GM21576 (cell line): Measurements from ENCODE around the gene CENPS.
"Not testable (repeated sequence)": the region's sequence is repeated elsewhere in the genome, so short reads cannot be mapped to it uniquely, and the experiment has no call there.

ENCODE experiments used
- ATAC-seq: cut with Tn5 transposase; IDR thresholded peaks from one replicate; pipeline ENCODE4 v1.9.1; 2021; ENCODE audit warnings: mild to moderate bottlenecking, moderate library complexity; ENCODE audit not compliant: unreplicated experiment

CENPS gene

GRCh38 chr1:10450156-10450814 lies 20.1 kb downstream of the CENPS start:
- ATAC-seq: no peak

GRCh38 chr1:10450836-10451235 lies 20.6 kb downstream of the CENPS start:
- ATAC-seq: no peak

- ATAC-seq: no peak
Observed at GRCh38 chr1:10451287-10451686, 21.1 kb downstream of the CENPS start.

GRCh38 chr1:10456048-10456447 lies 25.8 kb downstream of the CENPS start:
- no peak for ATAC-seq

DNA sequence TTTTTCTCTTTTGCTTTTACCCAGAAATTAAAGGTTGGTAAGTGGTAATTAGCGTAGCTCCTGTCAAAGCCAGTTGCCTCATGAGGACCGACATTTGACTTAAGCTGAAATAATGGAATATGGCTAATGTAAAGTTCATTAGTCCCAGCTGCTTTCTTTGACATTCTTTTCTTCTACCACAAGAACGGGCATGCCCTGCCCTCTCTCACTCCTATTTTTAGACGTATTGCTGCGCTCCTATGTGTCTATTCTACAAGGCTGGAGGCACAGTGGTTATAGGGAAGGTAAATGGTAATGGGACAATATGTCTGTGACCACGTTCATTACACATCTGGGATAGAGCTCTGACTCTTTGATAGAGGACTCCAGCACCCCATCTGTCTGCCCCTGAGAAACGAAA lies 26.4 kb downstream of the CENPS start:
- no peak for ATAC-seq

- ATAC-seq: not testable (repeated sequence)
Observed at GRCh38 chr1:10457462-10457861, 27.2 kb downstream of the CENPS start.

DNA sequence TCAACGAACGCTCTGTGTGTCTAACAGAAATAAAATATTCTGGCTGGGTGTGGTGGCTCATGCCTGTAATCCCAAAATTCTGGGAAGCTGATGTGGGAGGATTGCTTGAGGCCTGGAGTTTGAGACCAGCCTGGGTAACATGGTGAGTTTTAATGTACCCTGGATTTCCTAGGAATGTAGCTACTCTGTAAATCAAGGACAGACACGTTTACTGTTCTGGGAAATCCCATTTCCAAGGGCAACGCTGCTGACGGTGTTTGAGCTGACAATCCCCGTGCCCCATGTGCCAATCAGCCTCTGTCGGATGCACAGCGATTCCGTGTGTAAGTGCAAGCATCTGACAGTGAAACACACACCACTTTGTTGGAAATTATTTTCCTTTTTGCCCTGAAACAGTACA lies 27.6 kb downstream of the CENPS start:
- ATAC-seq: no peak

- ATAC-seq: no peak
Observed at GRCh38 chr1:10459184-10459583, 29.0 kb downstream of the CENPS start.

DNA sequence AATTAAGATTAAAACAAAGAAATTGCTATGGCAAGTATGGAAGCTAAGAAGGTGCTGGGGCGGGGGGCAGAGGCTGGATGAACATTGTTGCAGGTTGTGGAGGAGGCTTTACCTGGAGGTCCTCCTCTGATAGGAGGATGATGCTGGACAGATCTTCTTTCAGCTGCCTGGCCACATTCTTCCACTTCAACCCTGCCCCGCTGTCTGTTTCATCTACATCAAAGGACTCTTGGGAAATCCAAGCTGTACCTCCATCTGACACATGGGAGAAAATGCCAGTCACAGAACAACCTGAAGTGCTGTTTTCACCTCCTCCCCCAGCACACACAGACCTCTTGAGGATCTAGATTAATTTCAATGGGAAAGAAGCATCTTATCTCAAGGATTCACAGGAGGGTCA lies 36.8 kb downstream of the CENPS start:
- no peak for ATAC-seq

DNA sequence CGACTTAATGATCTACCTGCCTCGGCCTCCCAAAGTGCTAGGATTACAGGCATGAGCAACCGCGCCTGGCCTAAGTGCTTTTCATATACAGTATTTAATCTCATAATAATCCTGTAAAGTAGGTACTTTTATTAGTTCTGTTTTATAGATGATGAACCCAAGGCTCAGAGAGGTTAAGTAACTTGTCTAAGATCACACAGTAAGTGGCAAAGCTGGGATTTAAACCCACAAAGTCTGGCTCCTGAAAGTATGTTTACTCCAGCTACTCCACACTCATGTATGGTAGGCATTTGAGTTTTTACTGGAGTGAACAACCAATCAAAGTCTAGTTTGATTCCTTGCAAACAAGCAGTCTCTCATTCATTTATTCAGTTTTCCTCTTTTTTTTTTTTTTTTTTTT lies 39.8 kb downstream of the CENPS start:
- ATAC-seq: no peak

GRCh38 chr1:10471411-10472219 lies 41.4 kb downstream of the CENPS start:
- no peak for ATAC-seq

DNA sequence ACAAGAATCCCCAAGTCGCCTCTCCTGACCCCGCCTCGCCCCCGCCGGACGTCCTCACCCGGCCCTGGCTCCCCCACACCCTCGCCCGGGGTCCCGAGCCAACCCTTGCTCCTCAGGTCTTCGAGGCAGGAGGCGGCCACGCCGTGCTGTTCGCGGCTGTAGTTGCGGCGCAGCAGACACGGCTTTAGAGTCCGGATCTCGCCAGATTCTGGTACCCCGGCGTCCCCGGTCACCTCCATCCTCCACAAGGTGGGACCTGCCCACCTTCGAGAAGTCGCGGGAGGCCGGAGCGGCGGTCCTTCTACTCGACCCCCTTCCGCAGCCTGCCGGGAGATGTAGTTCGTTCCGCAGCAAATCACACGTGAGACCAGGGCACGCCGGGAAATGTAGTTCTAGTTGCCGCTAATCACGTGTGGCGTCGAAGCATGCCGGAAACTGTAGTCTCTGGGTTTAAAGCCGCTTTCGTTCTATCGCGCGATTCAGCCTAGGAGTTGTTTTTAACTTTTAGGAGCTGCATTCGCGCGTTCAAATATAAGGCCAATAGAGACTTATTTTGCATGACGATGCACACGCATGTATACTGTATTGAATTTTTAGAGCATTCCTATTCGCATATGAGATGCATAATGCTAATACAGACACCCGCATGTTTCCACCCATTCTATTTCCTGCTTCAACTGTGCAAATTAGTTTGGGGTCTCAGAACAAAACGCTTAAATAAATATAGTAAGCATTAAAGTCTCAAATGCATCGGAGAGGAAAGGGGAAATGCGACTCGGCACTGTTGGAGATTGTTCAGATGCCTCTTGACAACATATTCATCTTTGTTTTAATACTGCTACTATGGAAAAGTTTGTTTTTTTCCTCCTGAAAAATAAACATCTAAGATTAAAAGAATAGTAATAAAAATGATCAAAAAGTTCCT lies 42.2 kb downstream of the CENPS start, which contains the start of gene DFFA:
Gene DFFA, minus strand, starts transcription at position 310 of the 925 bp plus-strand sequence. Its CDS starts 71 bp downstream, at position 239.
- ATAC-seq: peak; percentile 77

- ATAC-seq: no peak
Observed at GRCh38 chr1:10473145-10473765, 43.0 kb downstream of the CENPS start.

GRCh38 chr1:10474309-10474612 lies 44.0 kb downstream of the CENPS start:
- not testable (repeated sequence) for ATAC-seq

- ATAC-seq: peak; percentile 58
Observed at GRCh38 chr1:10474613-10475507, 44.6 kb downstream of the CENPS start, which contains the start of gene PEX14. Gene PEX14 (plus strand): TSS chr1:10474950. CDS start chr1:10474967, 17 bp downstream.

DNA sequence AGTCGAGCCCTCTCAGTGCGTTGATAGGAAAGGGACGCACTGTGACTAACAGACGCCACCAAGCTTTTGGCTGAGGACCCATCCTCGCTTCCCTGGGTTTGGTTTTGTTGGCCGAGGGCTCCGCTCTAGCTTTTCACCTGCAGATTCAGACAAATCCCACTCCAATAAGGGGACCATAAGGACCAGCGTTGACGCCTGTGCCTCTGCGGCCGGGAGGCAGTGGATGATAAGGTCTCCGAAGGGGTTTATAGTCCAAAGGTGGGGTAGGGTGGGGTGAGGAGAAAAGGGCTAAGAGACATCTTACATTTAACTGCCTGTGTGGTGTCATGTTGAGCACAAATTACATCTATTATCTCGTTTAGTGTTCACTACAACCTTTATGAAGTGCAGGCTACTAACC lies 45.3 kb downstream of the CENPS start:
- no peak for ATAC-seq

DNA sequence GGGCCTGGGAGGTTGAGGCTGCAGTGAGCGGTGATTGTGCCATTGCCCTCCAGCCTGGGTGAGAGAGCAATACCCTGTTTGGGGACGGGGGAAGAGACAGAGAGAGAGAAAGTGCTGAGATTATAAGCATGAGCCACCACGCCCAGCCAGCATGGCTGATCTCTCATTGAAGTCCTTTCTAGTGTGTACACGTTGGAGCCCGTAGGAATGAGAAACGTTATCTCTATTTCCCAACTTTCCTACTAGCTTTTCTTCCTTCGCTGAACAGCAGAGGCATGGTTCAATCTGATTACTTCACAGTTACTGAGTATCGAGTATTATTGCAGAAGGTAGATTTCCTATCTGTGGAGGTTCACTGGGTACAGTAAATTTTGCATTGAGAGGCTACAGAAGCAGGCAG lies 49.1 kb downstream of the CENPS start:
- no peak for ATAC-seq

DNA sequence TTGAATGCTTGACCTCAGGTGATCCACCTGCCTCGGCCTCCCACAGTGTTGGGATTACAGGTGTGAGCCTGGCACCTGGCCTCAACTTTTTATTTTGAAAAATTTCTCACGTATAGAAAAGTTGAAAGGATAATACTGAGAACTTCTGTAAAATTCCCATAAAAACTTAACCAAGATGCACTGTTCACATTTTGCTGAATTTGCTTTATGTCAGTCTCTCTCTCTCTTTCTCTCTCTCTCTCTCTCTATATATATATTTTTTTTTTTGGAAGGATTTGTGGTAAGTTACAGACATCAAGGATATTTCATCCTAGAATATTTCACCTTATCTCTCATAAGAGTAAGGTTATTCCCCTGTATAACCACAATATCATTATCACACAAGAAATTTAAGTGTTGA lies 50.4 kb downstream of the CENPS start:
- ATAC-seq: no peak

GRCh38 chr1:10484521-10484920 lies 54.3 kb downstream of the CENPS start:
- ATAC-seq: no peak
